ENCODE results near the gene FGF4. TPM values are rescaled to one million over a fixed set of nuclear protein-coding genes. Genes with fewer than 3 reads are reported as not detected.

FGF4 gene, protein sequence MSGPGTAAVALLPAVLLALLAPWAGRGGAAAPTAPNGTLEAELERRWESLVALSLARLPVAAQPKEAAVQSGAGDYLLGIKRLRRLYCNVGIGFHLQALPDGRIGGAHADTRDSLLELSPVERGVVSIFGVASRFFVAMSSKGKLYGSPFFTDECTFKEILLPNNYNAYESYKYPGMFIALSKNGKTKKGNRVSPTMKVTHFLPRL
- not detected for polyA plus RNA-seq (ENCODE audit: insufficient read length in 4 of 4)

DNA sequence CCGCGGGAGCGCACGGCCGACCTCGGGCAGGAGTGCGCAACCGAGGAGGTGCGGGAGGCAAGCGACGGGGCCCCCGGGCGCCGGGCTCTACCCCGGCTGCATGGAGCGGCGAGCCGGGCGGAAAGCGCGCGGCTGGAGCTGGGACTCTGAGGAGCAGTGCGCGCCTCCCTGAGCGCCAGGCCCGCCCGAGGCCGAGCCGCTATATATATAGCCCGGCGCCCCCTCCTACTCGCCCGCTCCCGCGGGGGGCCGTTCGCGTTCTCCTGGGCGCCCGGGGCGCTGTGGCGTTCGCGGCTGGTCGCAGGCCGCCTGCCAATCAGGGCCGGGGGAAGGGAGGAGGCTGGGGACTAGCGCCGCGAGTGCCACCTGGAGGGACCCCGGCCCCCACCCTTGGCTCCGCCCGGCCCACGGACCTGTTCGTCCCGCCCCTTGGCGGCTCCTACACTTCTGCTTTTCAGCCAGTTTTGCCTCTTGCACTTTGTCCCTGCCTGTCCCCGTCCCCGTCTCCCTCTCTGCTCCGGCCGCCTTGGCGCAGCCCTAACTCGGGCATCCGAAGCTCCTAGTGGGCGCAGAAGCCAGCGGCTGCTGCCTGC, at the start of gene FGF4:
TSS of gene FGF4 (minus strand) at position 179 of the 593 bp plus-strand sequence. CDS start 257 bp downstream, outside the sequence.
- no peak for DNase-seq (ENCODE audit: low read depth in 4 of 4, low spot score in 2 of 4)

DNA sequence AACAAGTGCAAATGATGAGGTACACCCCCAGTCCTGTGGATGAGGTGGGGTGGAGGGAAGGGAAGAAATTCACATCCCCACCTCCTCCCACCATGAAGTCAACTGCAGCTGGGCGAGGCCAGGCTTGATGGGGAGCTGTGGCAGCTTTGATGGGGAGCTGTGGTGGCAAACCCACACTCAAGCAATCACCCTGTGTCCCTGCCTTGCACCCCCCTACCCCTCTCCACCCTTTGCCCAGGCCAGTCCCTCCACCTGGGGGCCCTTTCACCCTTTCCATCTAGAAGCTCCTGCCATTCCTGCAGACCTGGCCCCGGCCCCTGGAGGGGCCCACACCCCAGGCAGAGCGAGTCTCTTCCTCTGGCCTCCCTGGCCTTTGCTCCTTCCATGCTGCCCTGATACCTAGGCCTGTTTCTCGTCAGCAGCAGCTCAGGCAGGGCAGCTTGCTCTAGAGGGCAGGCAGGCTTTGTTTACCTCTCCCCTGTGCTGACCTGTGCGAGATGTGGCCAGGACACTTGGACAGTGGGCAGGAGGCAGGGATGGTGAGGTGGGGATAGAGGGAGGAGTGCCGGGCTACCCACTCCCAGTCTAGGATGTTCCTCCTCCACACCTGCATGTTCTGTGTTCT, 48.6 kb upstream of the FGF4 start:
- DNase-seq (ENCODE audit: low read depth in 4 of 4, low spot score in 2 of 4), result no peak

DNA sequence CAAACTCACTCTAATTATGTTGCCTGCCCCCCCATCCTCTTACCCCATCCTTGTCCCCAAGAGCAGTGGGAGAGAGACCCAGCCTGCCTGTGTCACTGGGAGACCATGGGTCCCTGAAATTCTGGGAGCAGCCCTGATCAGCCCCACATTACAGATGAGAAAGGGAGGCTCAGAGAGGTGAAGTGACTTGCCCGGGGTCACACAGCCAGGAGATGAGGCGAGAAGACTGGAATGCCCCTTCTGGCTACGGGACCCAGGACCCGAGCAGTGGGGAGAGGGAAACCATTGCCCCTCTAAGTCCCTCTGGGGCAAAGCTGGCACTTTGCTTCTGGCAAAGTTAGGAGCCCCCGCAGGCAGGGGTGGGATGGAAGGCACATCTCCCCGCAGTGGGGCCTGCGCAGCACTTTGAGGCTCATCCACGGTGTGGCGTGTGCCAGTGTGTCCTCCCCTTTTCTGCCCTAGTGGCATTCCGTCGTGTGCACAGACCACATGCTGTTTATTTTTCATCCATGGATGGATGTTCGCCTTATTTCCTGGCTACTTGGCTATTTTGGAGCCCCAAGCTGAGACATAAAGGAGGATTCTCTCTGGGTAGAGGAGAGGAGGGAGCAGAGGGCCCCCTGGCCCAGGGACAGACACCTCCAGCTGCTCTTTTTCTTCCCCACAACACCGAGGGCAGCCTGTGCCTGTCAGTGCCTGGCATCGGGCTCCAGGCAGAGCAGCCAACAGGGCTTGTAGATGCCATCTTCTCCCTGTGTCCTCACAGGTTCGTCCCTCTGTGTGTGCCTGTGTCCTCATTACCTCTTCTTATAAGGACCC, 47.7 kb upstream of the FGF4 start:
- DNase-seq (ENCODE audit: low read depth in 4 of 4, low spot score in 2 of 4), result no peak

DNA sequence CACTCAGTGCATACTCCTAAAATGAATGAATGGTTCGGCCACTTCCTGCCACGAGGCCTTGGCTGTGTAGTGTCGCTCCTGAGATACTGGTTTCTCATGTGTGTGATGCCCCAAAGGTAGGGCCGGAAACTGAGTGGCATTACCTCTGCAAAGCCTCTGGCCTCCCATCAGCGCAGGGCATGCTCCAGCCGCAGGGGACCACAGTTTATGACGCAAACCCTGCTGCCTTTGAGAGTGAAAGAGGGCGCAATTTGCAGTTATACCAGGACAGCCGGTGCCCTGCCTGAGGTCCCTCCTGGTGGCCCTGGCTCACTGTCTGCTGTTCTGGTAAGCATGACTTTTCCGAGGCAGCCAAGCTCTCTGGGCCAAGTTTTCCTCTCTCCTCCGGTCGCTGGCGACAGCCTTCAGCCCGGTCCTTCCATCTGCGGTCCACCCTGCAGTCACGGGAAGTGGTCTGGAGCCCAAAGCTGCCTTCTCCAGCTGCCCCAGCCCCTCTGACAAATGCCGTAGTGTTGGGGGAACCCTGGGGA, 46.4 kb upstream of the FGF4 start:
- no peak for DNase-seq (ENCODE audit: low read depth in 4 of 4, low spot score in 2 of 4)

DNA sequence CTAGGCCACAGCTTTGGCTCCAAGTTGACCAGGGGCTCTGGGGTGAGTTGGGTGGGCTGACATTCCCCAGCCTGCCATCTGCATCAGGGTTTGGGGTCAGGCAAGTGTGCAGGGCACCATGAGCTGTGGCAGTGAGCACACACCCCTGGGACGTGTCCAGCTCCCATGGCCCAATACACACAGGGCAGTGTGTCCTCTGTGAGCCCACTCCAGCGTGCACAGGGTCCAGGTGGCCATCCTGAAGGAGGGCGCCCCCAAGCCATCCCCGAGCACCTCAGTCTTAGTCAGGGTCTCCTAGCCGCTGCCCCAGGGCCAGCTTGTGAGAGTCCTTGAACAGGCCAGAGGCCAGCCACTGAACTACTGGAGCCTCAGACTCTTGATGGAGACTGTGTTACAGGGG, 45.3 kb upstream of the FGF4 start:
- DNase-seq (ENCODE audit: low read depth in 4 of 4, low spot score in 2 of 4), result no peak

DNA sequence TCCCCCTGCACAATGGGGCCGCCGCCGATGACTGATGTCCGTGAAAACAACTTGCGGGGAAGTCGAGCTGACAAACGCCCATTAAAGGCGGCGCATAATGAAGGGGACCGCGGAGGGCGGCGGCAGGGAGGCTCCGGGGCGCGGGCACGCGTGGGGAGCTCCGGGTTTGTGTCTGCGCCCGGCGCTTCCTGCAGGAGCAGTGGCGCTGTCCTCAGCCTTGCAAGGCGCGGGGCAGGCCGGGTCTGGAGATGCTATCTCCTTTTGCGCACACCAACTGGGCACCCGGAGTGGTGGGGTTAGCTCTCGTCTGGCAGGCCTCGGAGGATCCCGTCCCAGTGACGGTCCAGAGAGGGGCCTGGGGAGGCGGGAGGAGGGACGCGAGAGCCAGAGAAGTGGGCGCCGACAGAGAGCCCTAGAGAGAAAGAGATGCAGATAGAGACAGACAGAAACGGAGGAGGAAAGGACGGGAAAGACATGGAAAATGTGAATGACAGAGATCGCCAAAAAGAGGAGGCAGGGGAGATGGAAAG, 44.5 kb upstream of the FGF4 start:
- no peak for DNase-seq (ENCODE audit: low read depth in 4 of 4, low spot score in 2 of 4)

DNA sequence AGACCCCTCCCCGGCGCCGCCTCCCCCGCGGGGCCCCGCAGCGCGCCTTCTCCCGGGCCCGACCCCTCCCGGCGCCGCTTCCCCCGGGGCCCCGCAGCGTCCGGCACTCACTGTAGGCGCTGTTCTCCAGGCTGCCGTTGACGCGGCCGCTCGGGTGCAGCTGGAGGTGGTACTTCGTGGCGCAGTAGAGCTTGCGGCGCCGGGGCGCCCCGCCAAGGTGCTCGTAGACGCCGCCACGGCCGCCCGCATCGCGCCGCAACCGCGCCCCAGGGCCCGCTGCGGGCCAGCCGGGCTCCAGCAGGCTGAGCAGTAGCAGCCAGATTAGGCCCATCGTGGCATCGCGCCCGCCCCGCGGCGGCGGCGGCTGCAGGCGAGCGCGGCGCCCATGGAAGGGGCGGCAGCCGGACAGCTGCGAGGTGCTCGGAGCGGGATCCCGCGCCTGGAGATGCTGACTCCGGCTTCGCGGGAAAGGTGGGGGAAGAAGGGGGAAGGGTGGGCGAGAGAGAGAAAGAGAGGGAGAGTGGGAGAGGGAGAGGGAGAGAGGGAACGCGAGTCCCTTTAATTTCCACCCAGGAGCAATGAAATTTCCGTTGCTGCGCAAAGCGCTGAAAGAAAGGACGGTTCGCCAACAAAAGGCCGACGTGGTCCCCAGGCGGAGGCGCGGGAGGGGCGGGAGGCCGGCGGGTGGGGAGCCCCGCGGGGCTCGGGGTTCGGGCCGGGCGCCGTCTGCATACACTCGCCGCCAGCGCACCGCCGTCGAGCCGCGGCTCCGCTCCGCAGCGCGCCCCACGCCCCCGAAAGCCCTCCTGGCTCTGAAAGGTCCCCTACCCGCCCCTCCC, 43.7 kb upstream of the FGF4 start, which contains the start of gene FGF3:
TSS of gene FGF3 (minus strand) at position 814 of the 839 bp plus-strand sequence. CDS start at position 331, 483 bp downstream.
- DNase-seq (ENCODE audit: low read depth in 4 of 4, low spot score in 2 of 4), result no peak

DNA sequence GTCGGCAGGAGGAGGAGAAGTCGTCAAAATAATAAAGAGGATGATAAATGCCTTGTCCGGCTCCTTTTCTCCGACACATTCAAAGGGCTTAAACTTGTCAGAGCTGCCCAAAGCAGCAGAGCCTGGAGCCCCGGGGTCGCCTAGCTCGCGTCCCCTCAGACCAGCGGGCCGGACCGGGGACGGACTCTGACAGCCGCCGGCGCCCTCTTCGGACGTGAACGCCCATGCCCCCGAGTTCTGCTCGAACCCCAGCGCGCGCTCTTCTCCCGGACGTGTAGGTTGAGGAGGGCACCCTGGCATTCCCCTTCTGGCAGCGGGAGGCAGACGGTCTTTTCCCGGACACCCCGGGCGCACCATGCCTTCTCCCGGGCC, 43.1 kb upstream of the FGF4 start:
- DNase-seq (ENCODE audit: low read depth in 4 of 4, low spot score in 2 of 4), result no peak

DNA sequence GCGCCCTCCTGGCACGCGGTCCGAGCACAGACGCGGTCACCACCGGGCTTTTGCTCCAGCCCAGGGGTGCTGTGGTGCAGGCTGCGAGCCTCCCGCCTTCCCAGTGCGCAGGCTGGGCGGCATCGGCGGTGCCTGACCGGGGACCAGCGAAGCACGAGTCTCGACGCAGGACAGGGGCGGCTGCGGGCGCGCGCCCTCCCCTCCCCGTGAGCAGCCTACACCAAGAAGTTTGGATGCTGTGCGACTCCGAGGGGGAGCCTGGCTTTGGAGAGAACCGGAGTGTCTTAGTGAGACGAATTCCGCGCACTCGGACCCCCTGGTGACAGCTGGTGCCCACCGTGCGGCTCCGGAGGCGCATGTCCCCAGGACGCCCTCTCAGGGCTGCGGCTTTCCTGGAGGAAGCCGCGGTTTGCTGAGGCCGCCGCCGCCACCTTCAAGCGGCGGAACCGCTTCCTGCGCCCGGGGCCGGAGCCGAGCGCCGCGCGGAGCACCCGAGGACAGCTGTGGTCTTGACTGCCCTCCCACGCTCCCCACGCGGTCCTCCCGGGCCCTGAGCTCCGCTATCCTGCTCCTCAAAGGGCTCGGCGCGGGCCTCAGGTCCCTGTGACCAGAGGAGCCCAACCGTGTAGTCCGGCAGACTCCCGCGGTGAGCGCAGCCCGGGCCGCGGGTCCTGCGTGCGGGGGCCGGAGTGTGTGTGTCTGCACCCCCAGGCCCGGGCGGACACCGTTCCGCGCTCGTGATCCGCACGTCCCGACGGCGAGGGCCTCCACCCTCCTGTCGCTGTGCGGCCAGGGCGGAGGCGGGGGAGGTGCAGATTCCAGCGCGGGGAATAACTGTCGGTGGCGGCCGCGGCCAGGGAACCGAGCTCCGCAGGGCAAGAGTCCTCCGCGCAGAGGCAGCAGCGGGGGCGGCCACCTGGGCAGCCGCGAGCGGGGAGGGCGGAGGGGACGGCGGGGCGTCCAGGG, 42.4 kb upstream of the FGF4 start:
- DNase-seq (ENCODE audit: low read depth in 4 of 4, low spot score in 2 of 4), result no peak

DNA sequence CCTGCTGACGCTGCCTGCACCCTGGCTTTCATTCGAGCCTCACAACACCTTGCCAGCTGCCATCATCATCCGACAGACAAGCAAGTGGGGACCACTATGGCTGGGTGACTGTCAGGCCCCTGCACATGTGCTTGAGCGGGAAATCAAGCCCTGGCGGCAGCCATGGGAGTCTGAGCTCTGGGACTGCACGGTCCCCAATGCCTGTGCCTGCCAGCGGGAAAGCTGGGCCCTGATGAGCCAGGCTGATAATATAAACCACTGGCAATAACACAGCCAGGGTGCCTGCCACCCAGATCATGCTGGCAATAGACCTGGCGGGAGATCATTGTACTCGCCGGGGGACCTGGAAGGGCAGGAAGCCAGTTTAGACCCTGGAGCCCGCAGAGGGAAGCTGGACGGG, 41.5 kb upstream of the FGF4 start:
- DNase-seq (ENCODE audit: low read depth in 4 of 4, low spot score in 2 of 4), result no peak

DNA sequence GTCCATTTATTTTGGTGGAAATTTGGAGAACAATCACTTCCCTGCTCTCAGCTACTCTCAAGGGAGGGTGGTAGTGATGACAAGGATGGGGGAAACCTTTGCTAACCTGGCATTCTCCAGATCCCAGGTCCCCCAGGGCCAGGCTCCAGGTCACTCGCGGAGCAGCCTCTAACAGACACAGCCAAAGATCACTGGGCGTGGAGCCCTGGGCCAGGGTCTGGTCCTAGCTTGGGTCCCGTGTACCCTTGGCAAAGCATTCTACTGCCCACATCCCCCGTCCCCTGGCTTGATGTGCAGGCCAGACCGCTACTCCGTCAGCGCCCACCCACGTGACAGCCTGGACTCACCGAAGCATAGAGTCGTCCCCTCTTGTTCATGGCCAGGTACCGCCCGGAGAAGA, 40.8 kb upstream of the FGF4 start:
- DNase-seq (ENCODE audit: low read depth in 4 of 4, low spot score in 2 of 4), result no peak

DNA sequence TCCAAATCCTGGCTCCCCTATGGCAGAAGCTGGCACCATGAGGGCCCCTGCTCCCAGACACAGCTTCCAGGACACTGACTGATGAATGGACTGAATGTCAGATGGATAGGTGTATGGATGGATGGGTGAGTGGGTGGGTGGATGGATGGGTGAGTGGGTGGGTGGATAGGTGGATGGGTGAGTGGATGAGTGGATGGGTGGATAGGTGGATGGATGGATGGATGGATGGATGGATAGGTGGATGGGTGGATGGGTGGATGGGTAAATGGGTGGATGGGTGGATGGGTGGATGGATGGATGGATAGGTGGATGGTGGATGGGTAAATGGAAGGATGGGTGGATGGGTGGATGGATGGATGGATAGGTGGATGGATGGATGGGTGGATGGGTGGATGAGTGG, 39.8 kb upstream of the FGF4 start:
- DNase-seq (ENCODE audit: low read depth in 4 of 4, low spot score in 2 of 4), result no peak

DNA sequence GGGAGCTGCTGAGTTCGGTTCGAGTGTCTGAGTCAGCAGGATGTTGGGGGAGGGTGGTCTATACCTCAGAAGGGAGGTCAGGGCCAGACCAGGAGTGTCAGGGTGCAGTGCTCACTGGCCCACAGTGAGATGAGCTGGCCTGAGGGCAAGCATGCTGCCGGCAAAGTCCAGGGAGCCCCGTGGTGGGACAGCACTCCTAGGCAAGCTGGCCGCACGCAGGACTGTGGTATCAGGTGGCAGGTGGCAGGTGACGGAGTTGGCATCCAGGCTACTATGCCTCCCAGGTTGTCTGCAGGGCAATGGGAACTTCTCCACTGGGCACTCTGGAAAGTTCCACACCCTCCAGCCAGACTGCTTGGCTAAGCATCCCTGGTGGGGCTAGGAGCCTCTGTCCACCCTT, 39.3 kb upstream of the FGF4 start:
- no peak for DNase-seq (ENCODE audit: low read depth in 4 of 4, low spot score in 2 of 4)

DNA sequence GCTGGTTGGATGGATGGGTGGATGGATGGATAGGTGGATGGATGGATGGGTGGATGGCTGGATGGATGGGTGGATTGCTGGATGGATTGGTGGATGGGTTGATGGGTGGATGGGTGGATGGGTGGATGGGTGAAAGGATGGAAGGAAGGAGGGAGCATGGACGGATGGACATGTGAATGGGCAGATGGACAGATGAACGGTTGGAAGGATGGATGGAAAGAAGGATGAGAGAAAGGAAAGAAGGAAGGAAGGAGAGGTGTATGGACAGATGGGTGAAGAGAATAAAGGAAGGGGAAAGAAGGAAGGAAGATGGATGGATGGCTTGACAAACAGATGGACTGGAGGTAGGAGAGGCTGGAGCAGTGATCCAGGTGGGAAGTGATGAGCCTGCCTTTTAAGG, 38.7 kb upstream of the FGF4 start:
- DNase-seq (ENCODE audit: low read depth in 4 of 4, low spot score in 2 of 4), result no peak

DNA sequence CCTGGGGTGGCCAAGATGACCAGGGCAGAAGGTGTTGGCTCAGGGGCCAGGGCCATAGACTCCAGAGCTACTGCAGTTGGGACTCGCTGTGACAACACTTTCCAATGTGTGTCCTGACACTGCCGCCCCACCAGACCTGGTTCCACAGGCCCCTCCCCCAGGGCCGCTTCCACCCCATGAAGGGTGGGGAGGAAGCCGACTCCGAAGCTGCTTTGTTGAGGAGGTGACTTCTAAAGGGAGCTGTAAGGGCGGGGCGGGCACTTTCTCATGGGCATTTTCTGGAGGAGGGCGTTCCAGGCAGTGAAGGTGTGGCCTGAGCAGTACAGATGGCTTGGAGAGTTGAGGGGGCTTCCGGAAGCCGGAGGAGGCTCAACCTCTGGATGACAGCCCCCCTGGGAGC, 37.8 kb upstream of the FGF4 start:
- no peak for DNase-seq (ENCODE audit: low read depth in 4 of 4, low spot score in 2 of 4)

DNA sequence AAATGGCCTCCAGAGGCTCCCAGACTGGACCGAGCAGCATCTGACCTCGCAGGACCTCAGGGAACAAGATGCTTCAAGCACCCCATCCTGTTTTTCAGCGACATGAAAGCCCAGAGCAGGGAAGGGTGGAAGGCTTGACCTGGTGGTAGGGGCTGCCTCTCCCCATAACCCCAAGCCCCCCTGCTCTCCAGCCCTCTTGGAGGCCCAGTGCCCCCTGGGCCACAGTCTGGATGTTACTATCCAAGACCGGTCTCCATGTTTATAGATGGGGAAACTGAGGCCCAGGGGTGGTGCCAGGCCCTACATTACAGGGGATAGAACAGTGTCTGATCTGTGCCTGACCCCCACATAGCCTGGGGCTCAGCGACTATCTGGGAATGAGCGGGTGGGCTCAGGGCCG, 37.1 kb upstream of the FGF4 start:
- DNase-seq (ENCODE audit: low read depth in 4 of 4, low spot score in 2 of 4), result no peak

DNA sequence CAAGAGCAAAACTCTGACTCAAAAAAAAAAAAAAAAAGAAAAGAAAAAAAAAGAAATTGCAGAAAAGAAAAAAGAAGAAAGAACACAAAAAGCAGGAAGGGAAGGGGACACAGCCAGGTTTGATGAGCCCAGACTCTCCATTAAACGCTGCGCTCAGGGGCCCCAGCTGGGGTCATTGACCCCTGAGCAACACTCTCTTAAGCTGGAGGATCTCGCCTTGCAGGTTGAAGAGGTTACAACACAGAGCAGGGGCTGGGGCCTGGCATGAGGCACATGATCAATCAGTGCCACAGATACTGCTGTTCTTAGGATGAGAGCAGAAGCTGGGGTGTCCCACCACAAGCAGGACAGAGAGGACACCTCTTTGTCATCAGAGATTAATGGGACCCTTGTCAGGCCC, 36.3 kb upstream of the FGF4 start:
- DNase-seq (ENCODE audit: low read depth in 4 of 4, low spot score in 2 of 4), result no peak

DNA sequence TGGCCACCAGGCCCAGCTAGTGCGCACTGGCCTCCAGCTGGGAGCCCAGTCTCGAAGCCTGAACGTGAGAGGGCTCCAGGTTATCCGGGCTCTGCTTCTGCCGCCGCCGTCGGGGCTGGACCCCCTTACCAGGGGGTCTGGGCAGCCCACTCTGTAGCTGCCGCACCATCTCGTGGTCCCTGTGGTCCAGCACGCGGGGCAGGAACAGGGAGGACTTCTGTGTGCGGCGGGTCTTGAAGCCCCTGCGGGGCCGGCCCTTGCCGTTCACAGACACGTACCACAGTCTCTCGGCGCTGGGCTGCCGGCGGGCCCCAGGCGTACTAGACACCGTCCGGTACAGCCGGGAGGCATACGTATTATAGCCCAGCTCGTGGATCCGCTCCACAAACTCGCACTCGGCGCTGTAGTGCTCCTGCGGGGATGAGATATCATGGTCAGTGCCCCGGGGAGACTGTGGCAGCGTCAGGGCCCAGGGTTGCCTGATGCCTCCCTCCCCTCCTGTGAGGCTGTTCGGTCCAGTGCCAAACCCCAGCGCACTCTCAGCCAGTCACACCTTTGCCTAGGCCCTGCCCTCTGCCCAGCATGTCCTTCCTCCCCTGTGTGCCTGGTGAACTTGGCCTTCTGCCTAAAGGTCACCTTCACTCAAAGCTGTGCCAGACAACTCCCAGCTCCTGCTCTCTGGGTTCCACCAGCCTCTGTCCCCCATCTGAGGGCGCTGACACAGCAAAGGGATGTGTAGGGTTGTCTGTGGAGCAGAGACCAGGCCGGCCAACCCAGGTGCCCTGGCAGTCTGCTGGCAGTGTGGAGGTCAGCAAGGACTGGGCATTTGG, 35.4 kb upstream of the FGF4 start:
- no peak for DNase-seq (ENCODE audit: low read depth in 4 of 4, low spot score in 2 of 4)
